Natural killer cell (primary cell): Measurements from ENCODE around the gene SLC6A4. TPM values are rescaled to one million over a fixed set of nuclear protein-coding genes. Genes with fewer than 3 reads are reported as not detected.

ENCODE experiments used
- ATAC-seq, 3 donors: fragments of 150-1000 bp in 2 of 3; fragments of 200-7000 bp in 1 of 3; cut with Tn5 transposase; 1 replicate in 1 of 3; 2 replicates in 2 of 3; pipeline ENCODE4 v1.10.0; 2021; ENCODE audit warnings: mild to moderate bottlenecking in 2 of 3, moderate library complexity in 2 of 3
- DNase-seq, 2 donors: peaks; one replicate each; pipeline versions ENCODE4 v3.0.0 to v3.0.0-alpha.2; 2013 to 2021; ENCODE audit warnings: mixed read lengths in 1 of 2
- H3K27ac ChIP-seq: one replicate; pipeline ENCODE4 v1.5.1; 2013; ENCODE audit warnings: mild to moderate bottlenecking, low read length
- H3K27me3 ChIP-seq: one replicate; pipeline ENCODE4 v1.6.1; 2013; ENCODE audit warnings: low read length; ENCODE audit not compliant: control insufficient read depth, insufficient read depth
- H3K36me3 ChIP-seq: one replicate; pipeline ENCODE4 v1.6.1; 2013; ENCODE audit warnings: low read length; ENCODE audit not compliant: control insufficient read depth, insufficient read depth
- H3K4me1 ChIP-seq: one replicate; pipeline ENCODE4 v1.6.1; 2013; ENCODE audit warnings: low read length; ENCODE audit not compliant: control insufficient read depth, insufficient read depth
- H3K4me3 ChIP-seq: one replicate; pipeline ENCODE4 v1.5.1; 2013; ENCODE audit warnings: low read length
- H3K9me3 ChIP-seq: one replicate; pipeline ENCODE4 v1.6.1; 2013; ENCODE audit warnings: low read length; ENCODE audit not compliant: control insufficient read depth, insufficient read depth
- H3K27ac Mint-ChIP-seq, 2 donors: one replicate each; pipeline ENCODE4 v1.8.0; 2022; ENCODE audit warnings: mild to moderate bottlenecking in 2 of 2, mixed read lengths in 2 of 2, moderate library complexity in 1 of 2
- H3K27me3 Mint-ChIP-seq, 2 donors: one replicate each; pipeline ENCODE4 v1.8.0; 2022; ENCODE audit warnings: low read depth in 2 of 2, mixed read lengths in 2 of 2
- H3K36me3 Mint-ChIP-seq: one replicate; pipeline ENCODE4 v1.8.0; 2022; ENCODE audit warnings: mixed read lengths
- H3K4me1 Mint-ChIP-seq, 2 donors: one replicate each; pipeline ENCODE4 v1.8.0; 2022; ENCODE audit warnings: mixed read lengths in 2 of 2
- H3K4me3 Mint-ChIP-seq: one replicate; pipeline ENCODE4 v1.8.0; 2022; ENCODE audit warnings: mild to moderate bottlenecking, moderate library complexity, mixed read lengths
- H3K9me3 Mint-ChIP-seq, 2 donors: one replicate each; pipeline ENCODE4 v1.8.0; 2022; ENCODE audit warnings: mixed read lengths in 2 of 2
- CTCF ChIP-seq: fragments of 200-600 bp; IDR thresholded peaks from one replicate; pipeline ENCODE4 v1.8.0; 2022; ENCODE audit warnings: antibody characterized with exemption
- WGBS: methylation state at CpG from one replicate; pipeline ENCODE4 v1.1.7; 2013; ENCODE audit warnings: missing lambda C conversion rate; ENCODE audit not compliant: insufficient coverage; 5-methylcytosine and 5-hydroxymethylcytosine counted together
- intact Hi-C: fragments of 100-400 bp; cut with micrococcal nuclease; formaldehyde crosslinking; loops from one replicate; pipeline ENCODE4 v1.14.2; 2022
- total RNA-seq, 4 donors: library from RNA; stranded (reverse); fragments of 120-200 nt in 1 of 4; gene quantifications; one replicate each; pipeline versions ENCODE4 v1.2.3 to v1.2.4, GENCODE V29; 2013 to 2022

The SLC6A4 gene
- total RNA-seq, 3 donors from 2014 or later (not counting 1 experiment from before 2014, with no cell fraction given), result 0.43 to 3.5 (median 0.58) TPM

GRCh38 chr17:30236766-30237165 lies 1.3 kb upstream of the SLC6A4 start:
- ATAC-seq (peak in 1 of 3 donors; percentile 38), DNase-seq (no peak)
- Mint-ChIP-seq H3K27ac (no peak overlapping the region), H3K4me3 (peak overlapping the region; percentile 45), H3K27me3 (peaks cover 43% of the 10 kb centered on the region in 2 donors), H3K9me3 (no peaks in the 10 kb centered on the region), H3K36me3 (no peaks in the 10 kb centered on the region), H3K4me1 (peaks cover 13 to 54% of the 10 kb centered on the region in 2 donors)
- Histone ChIP-seq H3K4me3 (no peak overlapping the region), H3K4me1 (peaks cover 39% of the 10 kb centered on the region), H3K27me3 (peaks cover 34% of the 10 kb centered on the region), H3K9me3 (no peaks in the 10 kb centered on the region), H3K27ac (no peak overlapping the region), H3K36me3 (no peaks in the 10 kb centered on the region)
- no peak for TF ChIP-seq CTCF
- 3% methylated on average over 15 of the region's 20 CpGs for WGBS
- intact Hi-C loops, result loop anchor here (5.0 kb wide), 1 partner anchor 109 kb away; no protein-coding TSS in a partner anchor

- DNase-seq (no peak), ATAC-seq (no peak)
- H3K4me3 Mint-ChIP-seq, result peak overlapping the region; percentile 71
- intact Hi-C loops, result loop anchor here (5.0 kb wide), 1 partner anchor 109 kb away; no protein-coding TSS in a partner anchor
- Histone ChIP-seq H3K36me3 (no peaks in the 10 kb centered on the region), H3K4me1 (peaks cover 39% of the 10 kb centered on the region), H3K4me3 (no peak overlapping the region), H3K27me3 (peaks cover 34% of the 10 kb centered on the region), H3K9me3 (no peaks in the 10 kb centered on the region), H3K27ac (no peak overlapping the region)
- WGBS, result 52% methylated on average over 10 of the region's 10 CpGs
- TF ChIP-seq CTCF, result no peak
- peaks cover 13 to 54% of the 10 kb centered on the region in 2 donors for H3K4me1 Mint-ChIP-seq
- peaks cover 44% of the 10 kb centered on the region in 2 donors for H3K27me3 Mint-ChIP-seq
- no peaks in the 10 kb centered on the region for H3K9me3 Mint-ChIP-seq
- H3K27ac Mint-ChIP-seq, result peak overlapping the region in 1 of 2 donors; percentile 9
- no peaks in the 10 kb centered on the region for H3K36me3 Mint-ChIP-seq
Measured at GRCh38 chr17:30236297-30236624, 764 bp upstream of the SLC6A4 start.

GRCh38 chr17:30234964-30235363 lies 533 bp downstream of the SLC6A4 start:
- 41% methylated on average over 12 of the region's 12 CpGs for WGBS
- DNase-seq, result no peak
- Histone ChIP-seq H3K4me1 (peaks cover 39% of the 10 kb centered on the region), H3K4me3 (no peak overlapping the region), H3K36me3 (no peaks in the 10 kb centered on the region), H3K9me3 (no peaks in the 10 kb centered on the region), H3K27me3 (peaks cover 34% of the 10 kb centered on the region), H3K27ac (no peak overlapping the region)
- intact Hi-C loops, result loop anchor here (5.0 kb wide), 1 partner anchor 108 kb away; no protein-coding TSS in a partner anchor
- Mint-ChIP-seq H3K4me1 (peaks cover 13 to 51% of the 10 kb centered on the region in 2 donors), H3K27ac (no peak overlapping the region), H3K36me3 (no peaks in the 10 kb centered on the region), H3K9me3 (no peaks in the 10 kb centered on the region), H3K4me3 (peak overlapping the region; percentile 60), H3K27me3 (peaks cover 48 to 52% of the 10 kb centered on the region in 2 donors)
- ATAC-seq, result peak in 1 of 3 donors; percentile 21
- no peak for TF ChIP-seq CTCF

GRCh38 chr17:30234296-30234695 lies 1.2 kb downstream of the SLC6A4 start:
- no peak for DNase-seq
- Histone ChIP-seq H3K27ac (no peak overlapping the region), H3K27me3 (peaks cover 34% of the 10 kb centered on the region), H3K9me3 (no peaks in the 10 kb centered on the region), H3K36me3 (no peaks in the 10 kb centered on the region), H3K4me1 (peaks cover 39% of the 10 kb centered on the region), H3K4me3 (no peak overlapping the region)
- Mint-ChIP-seq H3K4me1 (peaks cover 13 to 44% of the 10 kb centered on the region in 2 donors), H3K4me3 (no peak overlapping the region), H3K27me3 (peaks cover 51 to 55% of the 10 kb centered on the region in 2 donors), H3K36me3 (no peaks in the 10 kb centered on the region), H3K9me3 (no peaks in the 10 kb centered on the region), H3K27ac (no peak overlapping the region)
- WGBS, result 85% methylated on average over 6 of the region's 6 CpGs
- TF ChIP-seq CTCF, result no peak
- no peak for ATAC-seq
- intact Hi-C loops, result no loop called here
